Choroid plexus epithelial cell (primary cell): ENCODE results near the gene FASTK.
A peak's percentile ranks its signal among the peaks of the same experiment; 100 is the strongest.
"Not testable (repeated sequence)": the region's sequence is repeated elsewhere in the genome, so short reads cannot be mapped to it uniquely, and the experiment has no call there.

Experiments used
- DNase-seq: peaks from one replicate; pipeline ENCODE4 v3.0.0-alpha.2; 2010; ENCODE audit warnings: low read depth
- H3K4me3 ChIP-seq: 2 replicates; pipeline ENCODE4 v1.5.1; 2011; ENCODE audit warnings: low read depth, mild to moderate bottlenecking, control low read depth, low read length, moderate library complexity
- TF ChIP-seq, protein P1 (sequence below): conservative IDR thresholded peaks from 2 replicates; pipeline ENCODE4 v1.5.1; 2011; ENCODE audit warnings: low read depth, mild to moderate bottlenecking, control low read depth, inconsistent platforms, low read length, moderate library complexity

The FASTK gene

GRCh38 chr7:151028948-151029501, 51.6 kb downstream of the FASTK start:
- H3K4me3 ChIP-seq = peak overlapping the region; percentile 93
- TF ChIP-seq, protein P1, sequence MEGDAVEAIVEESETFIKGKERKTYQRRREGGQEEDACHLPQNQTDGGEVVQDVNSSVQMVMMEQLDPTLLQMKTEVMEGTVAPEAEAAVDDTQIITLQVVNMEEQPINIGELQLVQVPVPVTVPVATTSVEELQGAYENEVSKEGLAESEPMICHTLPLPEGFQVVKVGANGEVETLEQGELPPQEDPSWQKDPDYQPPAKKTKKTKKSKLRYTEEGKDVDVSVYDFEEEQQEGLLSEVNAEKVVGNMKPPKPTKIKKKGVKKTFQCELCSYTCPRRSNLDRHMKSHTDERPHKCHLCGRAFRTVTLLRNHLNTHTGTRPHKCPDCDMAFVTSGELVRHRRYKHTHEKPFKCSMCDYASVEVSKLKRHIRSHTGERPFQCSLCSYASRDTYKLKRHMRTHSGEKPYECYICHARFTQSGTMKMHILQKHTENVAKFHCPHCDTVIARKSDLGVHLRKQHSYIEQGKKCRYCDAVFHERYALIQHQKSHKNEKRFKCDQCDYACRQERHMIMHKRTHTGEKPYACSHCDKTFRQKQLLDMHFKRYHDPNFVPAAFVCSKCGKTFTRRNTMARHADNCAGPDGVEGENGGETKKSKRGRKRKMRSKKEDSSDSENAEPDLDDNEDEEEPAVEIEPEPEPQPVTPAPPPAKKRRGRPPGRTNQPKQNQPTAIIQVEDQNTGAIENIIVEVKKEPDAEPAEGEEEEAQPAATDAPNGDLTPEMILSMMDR = no peak
- no peak for DNase-seq

DNA sequence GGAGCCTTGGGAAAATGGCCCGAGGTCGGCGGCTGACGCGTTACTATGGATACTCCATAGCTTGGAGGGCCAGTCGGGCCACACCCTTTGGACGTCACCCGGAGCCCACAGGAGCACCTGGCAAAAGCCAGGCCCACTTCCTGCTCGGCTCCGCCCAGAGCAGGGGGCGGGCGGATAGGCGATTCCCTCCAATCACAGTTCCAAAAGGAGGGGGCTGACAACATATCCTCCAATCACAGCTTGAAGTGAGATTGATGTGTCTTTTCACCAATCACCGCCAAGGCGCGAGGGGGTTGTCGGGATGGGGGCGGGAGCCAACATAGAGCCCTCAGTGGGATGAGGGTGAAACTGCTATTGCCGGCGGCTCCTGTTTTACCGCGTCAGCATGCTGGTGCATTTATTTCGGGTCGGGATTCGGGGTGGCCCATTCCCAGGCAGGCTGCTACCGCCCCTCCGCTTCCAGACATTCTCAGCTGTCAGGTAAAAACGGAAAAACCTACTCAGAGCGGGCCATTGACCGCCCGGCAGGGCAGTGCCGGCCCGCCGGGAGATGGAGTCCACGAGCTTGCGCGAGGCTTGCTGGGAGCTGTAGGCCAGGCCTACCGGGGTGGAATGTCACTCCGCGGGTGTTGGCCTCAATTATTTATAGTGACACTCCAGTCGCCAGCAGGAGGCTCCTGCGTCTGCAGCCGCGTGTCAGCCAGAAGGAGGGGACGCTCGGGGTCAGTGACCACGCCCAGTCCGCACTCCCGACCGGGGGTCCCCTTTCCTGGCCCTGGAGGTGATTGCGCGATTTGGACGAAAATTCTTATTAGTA, 52.3 kb downstream of the FASTK start, which contains the start of gene ABCB8:
Gene ABCB8, plus strand, starts transcription at position 320 of the 817 bp plus-strand sequence. Its CDS starts 66 bp downstream, at position 386.
- TF ChIP-seq, protein P1 = peak; percentile 53
- peak; percentile 99 for DNase-seq
- H3K4me3 ChIP-seq = peak within 1 kb of the TSS; percentile 93

GRCh38 chr7:151027728-151028130, 52.9 kb downstream of the FASTK start:
- DNase-seq = not testable (repeated sequence)
- peak overlapping the region; percentile 60 for H3K4me3 ChIP-seq

DNA sequence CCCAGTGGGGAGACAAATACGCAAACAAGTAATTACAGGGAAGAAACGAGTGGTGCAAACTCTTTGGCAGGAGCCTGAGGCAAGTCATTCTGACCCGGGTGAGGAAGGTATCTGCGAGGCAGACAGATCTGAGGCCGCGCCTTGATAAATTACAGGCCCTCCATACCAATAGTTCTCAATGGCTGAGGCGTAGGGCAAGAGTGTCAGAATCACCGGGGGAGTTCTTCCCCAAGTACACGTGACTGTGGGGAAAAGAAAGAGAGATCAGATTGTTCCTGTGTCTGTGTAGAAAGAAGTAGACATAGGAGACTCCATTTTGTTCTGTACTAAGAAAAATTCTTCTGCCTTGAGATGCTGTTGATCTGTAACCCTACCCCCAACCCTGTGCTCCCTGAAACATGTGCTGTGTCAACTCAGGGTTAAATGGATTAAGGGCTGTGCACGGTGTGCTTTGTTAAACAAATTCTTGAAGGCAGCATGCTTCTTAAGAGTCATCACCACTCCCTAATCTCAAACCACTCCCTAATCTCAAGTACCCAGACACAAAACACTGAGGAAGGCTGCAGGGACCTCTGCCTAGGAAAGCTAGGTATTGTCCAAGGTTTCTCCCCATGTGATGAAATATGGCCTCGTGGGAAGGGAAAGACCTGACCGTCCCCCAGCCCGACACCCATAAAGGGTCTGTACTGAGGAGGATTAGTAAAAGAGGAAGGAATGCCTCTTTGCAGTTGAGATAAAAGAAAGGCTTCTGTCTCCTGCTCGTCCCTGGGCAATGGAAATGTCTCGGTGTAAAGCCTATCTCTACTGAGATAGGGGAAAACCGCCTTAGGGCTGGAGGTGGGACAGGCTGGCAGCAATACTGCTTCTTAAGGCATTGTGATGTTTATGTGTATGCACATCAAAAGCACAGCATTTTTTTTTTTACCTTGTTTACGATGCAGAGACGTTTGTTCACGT, 53.6 kb downstream of the FASTK start:
- DNase-seq, H3K4me3 ChIP-seq: not testable (repeated sequence)
